HEK293 (cell line): Measurements from ENCODE around the gene LSM7.

Experiments
- ATF2 ChIP-seq: fragments of 450-650 bp; formaldehyde crosslinking; IDR thresholded peaks from 2 replicates; pipeline ENCODE4 v1.5.1; 2016; ENCODE audit warnings: missing biosample characterization, missing genetic modification characterization, low read depth
- GLIS2 ChIP-seq: fragments of 450-650 bp; formaldehyde crosslinking; IDR thresholded peaks from 2 replicates; pipeline ENCODE4 v1.5.1; 2016; ENCODE audit warnings: missing biosample characterization, missing genetic modification characterization
- KLF16 ChIP-seq: fragments of 450-650 bp; formaldehyde crosslinking; IDR thresholded peaks from 2 replicates; pipeline ENCODE4 v1.5.1; 2017; ENCODE audit warnings: missing biosample characterization, missing genetic modification characterization
- REPIN1 ChIP-seq: fragments of 450-650 bp; formaldehyde crosslinking; IDR thresholded peaks from 2 replicates; pipeline ENCODE4 v1.5.1; 2017; ENCODE audit warnings: missing biosample characterization, missing genetic modification characterization, low read depth
- YY1 ChIP-seq: fragments of 450-650 bp; formaldehyde crosslinking; IDR thresholded peaks from 2 replicates; pipeline ENCODE4 v1.5.1; 2018; ENCODE audit warnings: missing biosample characterization, missing genetic modification characterization
- YY2 ChIP-seq: fragments of 450-650 bp; formaldehyde crosslinking; IDR thresholded peaks from 2 replicates; pipeline ENCODE4 v1.5.1; 2016; ENCODE audit warnings: missing biosample characterization, missing genetic modification characterization
- ZBTB26 ChIP-seq: fragments of 450-650 bp; formaldehyde crosslinking; optimal IDR thresholded peaks from 2 replicates; pipeline ENCODE3; 2016; ENCODE audit warnings: missing biosample characterization, mild to moderate bottlenecking, missing genetic modification characterization
- ZBTB8A ChIP-seq: fragments of 450-650 bp; formaldehyde crosslinking; IDR thresholded peaks from 2 replicates; pipeline ENCODE4 v1.5.1; 2016; ENCODE audit warnings: missing biosample characterization, missing genetic modification characterization
- ZNF302 ChIP-seq: fragments of 450-650 bp; formaldehyde crosslinking; IDR thresholded peaks from 2 replicates; pipeline ENCODE4 v1.5.1; 2016; ENCODE audit warnings: missing biosample characterization, missing genetic modification characterization, low read depth
- ZNF510 ChIP-seq: fragments of 450-650 bp; formaldehyde crosslinking; IDR thresholded peaks from 2 replicates; pipeline ENCODE4 v1.5.1; 2018; ENCODE audit warnings: mild to moderate bottlenecking, missing genetic modification characterization, missing biosample characterization; ENCODE audit not compliant: insufficient replicate concordance
- ZNF514 ChIP-seq: fragments of 450-650 bp; formaldehyde crosslinking; IDR thresholded peaks from 2 replicates; pipeline ENCODE4 v1.5.1; 2016; ENCODE audit warnings: missing biosample characterization, missing genetic modification characterization
- ZNF548 ChIP-seq: fragments of 450-650 bp; formaldehyde crosslinking; IDR thresholded peaks from 2 replicates; pipeline ENCODE4 v1.5.1; 2016; ENCODE audit warnings: missing biosample characterization, missing genetic modification characterization
- ZNF585B ChIP-seq: fragments of 450-650 bp; formaldehyde crosslinking; IDR thresholded peaks from 2 replicates; pipeline ENCODE4 v1.5.1; 2016; ENCODE audit warnings: missing biosample characterization, missing genetic modification characterization
- ZNF624 ChIP-seq: fragments of 450-650 bp; formaldehyde crosslinking; IDR thresholded peaks from 2 replicates; pipeline ENCODE4 v1.5.1; 2017; ENCODE audit warnings: missing biosample characterization, missing genetic modification characterization
- ZNF626 ChIP-seq: fragments of 450-650 bp; sonication (Bioruptor Pico); formaldehyde crosslinking; IDR thresholded peaks from 2 replicates; pipeline ENCODE4 v1.5.1; 2018; ENCODE audit warnings: missing biosample characterization, missing genetic modification characterization, inconsistent platforms
- ZNF660 ChIP-seq: fragments of 450-650 bp; IDR thresholded peaks from 2 replicates; pipeline ENCODE4 v1.5.1; 2018; ENCODE audit warnings: missing biosample characterization, mild to moderate bottlenecking, missing genetic modification characterization
- ZNF692 ChIP-seq: fragments of 450-650 bp; formaldehyde crosslinking; IDR thresholded peaks from 2 replicates; pipeline ENCODE4 v1.5.1; 2016; ENCODE audit warnings: missing biosample characterization, missing genetic modification characterization
- ZNF701 ChIP-seq: fragments of 450-650 bp; formaldehyde crosslinking; IDR thresholded peaks from 2 replicates; pipeline ENCODE4 v1.5.1; 2016; ENCODE audit warnings: missing biosample characterization, missing genetic modification characterization
- ZNF704 ChIP-seq: fragments of 450-650 bp; formaldehyde crosslinking; IDR thresholded peaks from 2 replicates; pipeline ENCODE4 v1.5.1; 2016; ENCODE audit warnings: missing biosample characterization, missing genetic modification characterization
- ZNF76 ChIP-seq: fragments of 450-650 bp; formaldehyde crosslinking; IDR thresholded peaks from 2 replicates; pipeline ENCODE4; 2016; ENCODE audit warnings: low read depth, missing biosample characterization, missing genetic modification characterization, borderline replicate concordance
- ZNF843 ChIP-seq: fragments of 450-650 bp; formaldehyde crosslinking; IDR thresholded peaks from 2 replicates; pipeline ENCODE4 v1.5.1; 2016; ENCODE audit warnings: missing biosample characterization, missing genetic modification characterization
- ZSCAN18 ChIP-seq: fragments of 450-650 bp; formaldehyde crosslinking; IDR thresholded peaks from 2 replicates; pipeline ENCODE4 v1.5.1; 2016; ENCODE audit warnings: missing biosample characterization, missing genetic modification characterization
- ZSCAN30 ChIP-seq: fragments of 450-650 bp; IDR thresholded peaks from 2 replicates; pipeline ENCODE4 v1.5.1; 2018; ENCODE audit warnings: missing biosample characterization, mild to moderate bottlenecking, missing genetic modification characterization, moderate library complexity
- TF ChIP-seq, protein P1 (sequence below): fragments of 450-650 bp; IDR thresholded peaks from 2 replicates; pipeline ENCODE4 v1.5.1; 2018; ENCODE audit warnings: missing biosample characterization, mild to moderate bottlenecking, missing genetic modification characterization
- TF ChIP-seq, protein P2 (sequence below): fragments of 450-650 bp; formaldehyde crosslinking; IDR thresholded peaks from 2 replicates; pipeline ENCODE4 v1.5.1; 2016; ENCODE audit warnings: missing biosample characterization, missing genetic modification characterization
- TF ChIP-seq, protein P3 (sequence below): fragments of 450-650 bp; formaldehyde crosslinking; IDR thresholded peaks from 2 replicates; pipeline ENCODE4 v1.5.1; 2016; ENCODE audit warnings: missing biosample characterization, missing genetic modification characterization

LSM7 gene

GRCh38 chr19:2328401-2329148 is at the start of gene LSM7, which contains the start of gene SPPL2B (continued):
- peak; percentile 90 for TF ChIP-seq ZBTB26 (tag by site-specific recombination)
- TF ChIP-seq ZSCAN30: peak; percentile 55; the same call in 1 of the 2 replicates
- TF ChIP-seq ZNF585B: no peak
- no peak for TF ChIP-seq ZNF624 (tag by site-specific recombination)
- no peak for TF ChIP-seq ATF2 (tag by site-specific recombination)
- TF ChIP-seq, protein P1, sequence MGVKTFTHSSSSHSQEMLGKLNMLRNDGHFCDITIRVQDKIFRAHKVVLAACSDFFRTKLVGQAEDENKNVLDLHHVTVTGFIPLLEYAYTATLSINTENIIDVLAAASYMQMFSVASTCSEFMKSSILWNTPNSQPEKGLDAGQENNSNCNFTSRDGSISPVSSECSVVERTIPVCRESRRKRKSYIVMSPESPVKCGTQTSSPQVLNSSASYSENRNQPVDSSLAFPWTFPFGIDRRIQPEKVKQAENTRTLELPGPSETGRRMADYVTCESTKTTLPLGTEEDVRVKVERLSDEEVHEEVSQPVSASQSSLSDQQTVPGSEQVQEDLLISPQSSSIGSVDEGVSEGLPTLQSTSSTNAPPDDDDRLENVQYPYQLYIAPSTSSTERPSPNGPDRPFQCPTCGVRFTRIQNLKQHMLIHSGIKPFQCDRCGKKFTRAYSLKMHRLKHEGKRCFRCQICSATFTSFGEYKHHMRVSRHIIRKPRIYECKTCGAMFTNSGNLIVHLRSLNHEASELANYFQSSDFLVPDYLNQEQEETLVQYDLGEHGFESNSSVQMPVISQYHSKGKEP (tag by site-specific recombination): no peak
- no peak for TF ChIP-seq REPIN1 (tag by site-specific recombination)
- TF ChIP-seq ZNF548 (tag by site-specific recombination): no peak
- TF ChIP-seq ZNF76: peak; percentile 81
- TF ChIP-seq ZNF701 (tag by site-specific recombination): no peak
- TF ChIP-seq YY1 (tag by site-specific recombination): peak; percentile 93
- TF ChIP-seq ZNF843 (tag by site-specific recombination): no peak
- 0 out of 2 replicates have a peak, but pooled peaks have one; percentile 25 for TF ChIP-seq ZNF692
- TF ChIP-seq ZNF510 (tag by site-specific recombination): no peak
- TF ChIP-seq ZNF704 (tag by site-specific recombination): no peak
- no peak for TF ChIP-seq ZBTB8A (tag by site-specific recombination)
- no peak for TF ChIP-seq ZNF626 (tag by site-specific recombination)
- no peak; the same call in 1 of the 2 replicates for TF ChIP-seq ZNF660 (tag by site-specific recombination)
- TF ChIP-seq GLIS2 (tag by site-specific recombination): peak; percentile 50; the same call in 1 of the 2 replicates
- no peak for TF ChIP-seq ZNF514 (tag by site-specific recombination)
- TF ChIP-seq ZSCAN18 (tag by site-specific recombination): no peak
- TF ChIP-seq, protein P2, sequence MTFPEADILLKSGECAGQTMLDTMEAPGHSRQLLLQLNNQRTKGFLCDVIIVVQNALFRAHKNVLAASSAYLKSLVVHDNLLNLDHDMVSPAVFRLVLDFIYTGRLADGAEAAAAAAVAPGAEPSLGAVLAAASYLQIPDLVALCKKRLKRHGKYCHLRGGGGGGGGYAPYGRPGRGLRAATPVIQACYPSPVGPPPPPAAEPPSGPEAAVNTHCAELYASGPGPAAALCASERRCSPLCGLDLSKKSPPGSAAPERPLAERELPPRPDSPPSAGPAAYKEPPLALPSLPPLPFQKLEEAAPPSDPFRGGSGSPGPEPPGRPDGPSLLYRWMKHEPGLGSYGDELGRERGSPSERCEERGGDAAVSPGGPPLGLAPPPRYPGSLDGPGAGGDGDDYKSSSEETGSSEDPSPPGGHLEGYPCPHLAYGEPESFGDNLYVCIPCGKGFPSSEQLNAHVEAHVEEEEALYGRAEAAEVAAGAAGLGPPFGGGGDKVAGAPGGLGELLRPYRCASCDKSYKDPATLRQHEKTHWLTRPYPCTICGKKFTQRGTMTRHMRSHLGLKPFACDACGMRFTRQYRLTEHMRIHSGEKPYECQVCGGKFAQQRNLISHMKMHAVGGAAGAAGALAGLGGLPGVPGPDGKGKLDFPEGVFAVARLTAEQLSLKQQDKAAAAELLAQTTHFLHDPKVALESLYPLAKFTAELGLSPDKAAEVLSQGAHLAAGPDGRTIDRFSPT (tag by site-specific recombination): peak; percentile 39; the same call in 1 of the 2 replicates
- TF ChIP-seq, protein P3, sequence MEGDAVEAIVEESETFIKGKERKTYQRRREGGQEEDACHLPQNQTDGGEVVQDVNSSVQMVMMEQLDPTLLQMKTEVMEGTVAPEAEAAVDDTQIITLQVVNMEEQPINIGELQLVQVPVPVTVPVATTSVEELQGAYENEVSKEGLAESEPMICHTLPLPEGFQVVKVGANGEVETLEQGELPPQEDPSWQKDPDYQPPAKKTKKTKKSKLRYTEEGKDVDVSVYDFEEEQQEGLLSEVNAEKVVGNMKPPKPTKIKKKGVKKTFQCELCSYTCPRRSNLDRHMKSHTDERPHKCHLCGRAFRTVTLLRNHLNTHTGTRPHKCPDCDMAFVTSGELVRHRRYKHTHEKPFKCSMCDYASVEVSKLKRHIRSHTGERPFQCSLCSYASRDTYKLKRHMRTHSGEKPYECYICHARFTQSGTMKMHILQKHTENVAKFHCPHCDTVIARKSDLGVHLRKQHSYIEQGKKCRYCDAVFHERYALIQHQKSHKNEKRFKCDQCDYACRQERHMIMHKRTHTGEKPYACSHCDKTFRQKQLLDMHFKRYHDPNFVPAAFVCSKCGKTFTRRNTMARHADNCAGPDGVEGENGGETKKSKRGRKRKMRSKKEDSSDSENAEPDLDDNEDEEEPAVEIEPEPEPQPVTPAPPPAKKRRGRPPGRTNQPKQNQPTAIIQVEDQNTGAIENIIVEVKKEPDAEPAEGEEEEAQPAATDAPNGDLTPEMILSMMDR (tag by site-specific recombination): no peak
- peak; percentile 25; the same call in 1 of the 2 replicates for TF ChIP-seq KLF16 (tag by site-specific recombination)
- no peak for TF ChIP-seq ZNF302 (tag by site-specific recombination)
- peak; percentile 97 for TF ChIP-seq YY2 (tag by site-specific recombination)
